ENCODE results near the gene KCNT2. TPM values are rescaled to one million over a fixed set of nuclear protein-coding genes. Genes with fewer than 3 reads are reported as not detected.

Gene KCNT2
- total and polyA plus RNA-seq, 4 experiments from 2014 or later = not detected

DNA sequence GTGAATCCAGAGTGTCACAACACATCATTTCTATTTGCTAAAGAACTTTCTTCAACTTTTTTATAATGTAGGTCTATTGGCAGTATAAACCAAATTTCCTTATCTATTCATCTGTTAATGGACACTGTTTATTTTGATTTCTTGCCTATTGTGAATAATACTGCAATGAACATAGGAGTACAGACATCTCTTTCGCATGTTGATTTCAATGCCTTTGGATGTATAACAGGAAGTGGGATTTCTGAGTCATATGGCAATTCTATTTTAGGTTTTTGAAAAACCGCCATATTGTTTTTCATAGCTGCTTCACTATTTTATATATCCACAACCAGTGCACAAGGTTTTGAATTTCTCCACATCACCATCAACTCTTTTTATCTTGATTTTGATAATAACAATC lies 198.7 kb downstream of the KCNT2 start:
- no peak for DNase-seq
- Histone ChIP-seq H3K27me3 (ENCODE audit: insufficient read depth, low read length) (no peaks in the 10 kb centered on the region), H3K4me1 (ENCODE audit: insufficient read depth, low read length) (no peaks in the 10 kb centered on the region), H3K36me3 (ENCODE audit: insufficient read depth, low read length) (no peaks in the 10 kb centered on the region), H3K4me3 (ENCODE audit: low read length in 2 of 2) (no peak overlapping the region), H3K27ac (ENCODE audit: low read depth, low read length) (no peak overlapping the region), H3K9me3 (ENCODE audit: control insufficient read depth in 1 of 2, low read length in 2 of 2) (no peaks in the 10 kb centered on the region)
- peaks cover 0 to 3% (median under 1%) of the 10 kb centered on the region in 8 donors for H3K9me3 Mint-ChIP-seq
- H3K4me1 Mint-ChIP-seq = no peaks in the 10 kb centered on the region
- H3K36me3 Mint-ChIP-seq = no peaks in the 10 kb centered on the region
- H3K27ac Mint-ChIP-seq = no peak overlapping the region
- CTCF ChIA-PET (ENCODE audit: partially characterized antibody) = no interaction called here
- intact Hi-C loops (cut with micrococcal nuclease) = no loop called here
- H3K4me3 Mint-ChIP-seq = no peak overlapping the region
- POLR2A ChIA-PET (ENCODE audit: partially characterized antibody) = no interaction called here
- peaks cover 0 to 1% of the 10 kb centered on the region in 2 donors for H3K27me3 Mint-ChIP-seq

DNA sequence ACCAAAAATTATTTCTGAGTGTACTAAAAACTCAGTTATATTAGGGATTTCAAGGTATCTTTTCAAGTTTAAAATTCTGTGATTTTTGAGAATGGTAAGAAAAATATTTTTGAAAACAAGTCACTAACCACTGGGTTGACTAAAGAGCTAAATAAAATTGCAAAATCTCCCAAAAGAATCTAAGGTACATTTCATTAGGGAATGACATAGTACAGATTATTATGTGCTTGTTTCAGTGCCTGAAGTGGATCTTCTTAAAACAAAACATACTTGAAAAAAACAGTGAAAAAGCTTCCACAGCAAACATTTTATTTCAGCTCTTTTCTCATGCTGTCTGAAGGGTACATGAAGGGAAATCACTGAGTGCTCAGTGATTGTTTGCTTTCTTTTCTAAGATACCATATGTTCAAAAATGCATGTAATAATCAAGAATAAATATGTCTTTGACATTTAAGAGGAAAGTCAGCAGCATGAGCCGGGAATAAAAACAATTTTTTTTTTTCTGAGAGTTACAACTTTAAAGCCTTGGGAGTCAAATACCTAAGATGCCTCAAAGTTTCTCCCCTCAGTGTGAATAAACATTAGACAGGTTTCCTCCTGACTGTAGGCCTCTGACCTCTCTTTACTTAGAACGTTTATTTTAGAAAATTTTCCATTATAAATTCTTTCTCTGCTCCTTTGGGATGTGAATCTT lies 200.7 kb downstream of the KCNT2 start:
- H3K36me3 Mint-ChIP-seq = no peaks in the 10 kb centered on the region
- no peak for DNase-seq
- H3K9me3 Mint-ChIP-seq = peaks cover 0 to 3% (median under 1%) of the 10 kb centered on the region in 8 donors
- ChIA-PET CTCF (ENCODE audit: partially characterized antibody) (no interaction called here), POLR2A (ENCODE audit: partially characterized antibody) (no interaction called here)
- H3K27ac Mint-ChIP-seq = peak overlapping the region in 1 of 7 donors; percentile 15
- peaks cover 0 to 1% of the 10 kb centered on the region in 2 donors for H3K27me3 Mint-ChIP-seq
- H3K4me1 Mint-ChIP-seq = no peaks in the 10 kb centered on the region
- H3K27ac ChIP-seq (ENCODE audit: low read depth, low read length) = no peak overlapping the region
- no peaks in the 10 kb centered on the region for H3K9me3 ChIP-seq (ENCODE audit: control insufficient read depth in 1 of 2, low read length in 2 of 2)
- H3K4me3 Mint-ChIP-seq = no peak overlapping the region
- H3K4me3 ChIP-seq (ENCODE audit: low read length in 2 of 2) = no peak overlapping the region
- H3K27me3 ChIP-seq (ENCODE audit: insufficient read depth, low read length) = no peaks in the 10 kb centered on the region
- intact Hi-C loops (cut with micrococcal nuclease) = no loop called here
- no peaks in the 10 kb centered on the region for H3K4me1 ChIP-seq (ENCODE audit: insufficient read depth, low read length)
- H3K36me3 ChIP-seq (ENCODE audit: insufficient read depth, low read length) = no peaks in the 10 kb centered on the region

DNA sequence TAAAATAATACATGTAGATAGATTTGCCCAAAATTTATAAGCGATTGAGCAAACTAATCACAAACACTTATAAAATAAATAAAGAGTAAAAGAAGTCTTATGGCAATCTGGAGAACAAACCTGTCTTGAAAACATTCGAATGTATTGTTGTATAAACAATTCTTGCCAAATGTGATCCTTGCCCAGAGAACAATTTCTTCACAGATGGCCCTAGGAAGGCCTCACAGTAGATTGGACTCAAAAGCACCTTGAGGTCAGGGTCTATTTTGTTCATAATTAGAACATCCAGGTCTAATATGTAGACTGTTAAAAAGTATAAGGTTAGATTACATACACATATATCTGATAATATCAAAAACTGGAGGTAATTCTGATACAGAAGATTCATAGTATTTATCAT lies 202.4 kb downstream of the KCNT2 start:
- Histone ChIP-seq H3K27me3 (ENCODE audit: insufficient read depth, low read length) (no peaks in the 10 kb centered on the region), H3K4me3 (ENCODE audit: low read length in 2 of 2) (no peak overlapping the region), H3K27ac (ENCODE audit: low read depth, low read length) (no peak overlapping the region), H3K36me3 (ENCODE audit: insufficient read depth, low read length) (no peaks in the 10 kb centered on the region), H3K9me3 (ENCODE audit: control insufficient read depth in 1 of 2, low read length in 2 of 2) (no peaks in the 10 kb centered on the region), H3K4me1 (ENCODE audit: insufficient read depth, low read length) (no peaks in the 10 kb centered on the region)
- ChIA-PET CTCF (ENCODE audit: partially characterized antibody) (no interaction called here), POLR2A (ENCODE audit: partially characterized antibody) (no interaction called here)
- Mint-ChIP-seq H3K4me3 (no peak overlapping the region), H3K9me3 (peaks cover 0 to 2% (median 0%) of the 10 kb centered on the region in 8 donors), H3K27me3 (peaks cover 0 to 1% of the 10 kb centered on the region in 2 donors), H3K27ac (no peak overlapping the region), H3K4me1 (no peaks in the 10 kb centered on the region), H3K36me3 (no peaks in the 10 kb centered on the region)
- no peak for DNase-seq
- intact Hi-C loops (cut with micrococcal nuclease) = no loop called here

DNA sequence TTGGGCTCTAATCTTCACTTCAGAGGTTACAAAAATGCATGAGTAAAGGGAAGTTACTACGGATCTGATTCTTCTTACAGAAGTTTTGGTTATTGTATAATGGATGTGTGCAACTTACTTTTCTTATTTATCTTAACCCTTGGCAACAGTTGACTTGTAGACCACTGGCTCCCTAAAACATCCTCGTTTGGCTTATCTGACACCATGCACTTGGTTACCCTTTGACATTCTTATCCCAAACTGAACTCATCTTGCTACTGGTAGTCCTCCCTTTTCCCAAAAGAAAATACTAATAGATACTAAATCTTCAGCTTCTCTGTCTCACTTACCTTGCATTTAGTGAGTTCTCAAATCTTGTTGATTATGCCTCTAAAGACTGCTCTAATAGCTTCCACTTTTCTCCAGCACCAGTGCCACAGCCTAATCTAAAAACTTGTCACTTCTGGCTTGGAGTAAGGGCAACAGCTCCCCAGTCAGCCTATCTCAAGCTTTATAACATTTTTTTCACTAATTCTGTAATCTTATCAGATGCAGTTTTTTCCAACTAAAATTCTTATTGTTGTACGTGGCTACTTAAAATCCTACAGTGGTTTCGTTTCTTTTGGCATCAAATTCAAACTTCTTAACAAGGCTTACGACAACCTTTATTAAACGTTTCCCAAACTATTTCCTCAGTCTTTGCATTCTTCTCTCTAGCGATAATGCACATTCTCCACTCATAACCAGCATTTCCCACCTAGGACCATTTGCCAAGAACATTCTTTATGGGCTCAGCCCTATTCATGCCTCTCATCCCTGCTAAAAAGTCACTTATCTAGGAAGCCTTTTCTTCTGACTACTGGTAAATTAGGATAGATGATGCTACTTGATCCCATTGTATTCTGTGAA lies 204.2 kb downstream of the KCNT2 start:
- H3K9me3 Mint-ChIP-seq = no peaks in the 10 kb centered on the region
- H3K27ac Mint-ChIP-seq = no peak overlapping the region
- intact Hi-C loops (cut with micrococcal nuclease) = no loop called here
- H3K9me3 ChIP-seq (ENCODE audit: control insufficient read depth in 1 of 2, low read length in 2 of 2) = no peaks in the 10 kb centered on the region
- no peaks in the 10 kb centered on the region for H3K4me1 ChIP-seq (ENCODE audit: insufficient read depth, low read length)
- no peak overlapping the region for H3K4me3 ChIP-seq (ENCODE audit: low read length in 2 of 2)
- ChIA-PET POLR2A (ENCODE audit: partially characterized antibody) (no interaction called here), CTCF (ENCODE audit: partially characterized antibody) (no interaction called here)
- H3K27me3 ChIP-seq (ENCODE audit: insufficient read depth, low read length) = no peaks in the 10 kb centered on the region
- no peaks in the 10 kb centered on the region for H3K36me3 ChIP-seq (ENCODE audit: insufficient read depth, low read length)
- H3K36me3 Mint-ChIP-seq = no peaks in the 10 kb centered on the region
- no peak overlapping the region for H3K4me3 Mint-ChIP-seq
- no peak overlapping the region for H3K27ac ChIP-seq (ENCODE audit: low read depth, low read length)
- H3K4me1 Mint-ChIP-seq = no peaks in the 10 kb centered on the region
- no peaks in the 10 kb centered on the region for H3K27me3 Mint-ChIP-seq
- DNase-seq = no peak

DNA sequence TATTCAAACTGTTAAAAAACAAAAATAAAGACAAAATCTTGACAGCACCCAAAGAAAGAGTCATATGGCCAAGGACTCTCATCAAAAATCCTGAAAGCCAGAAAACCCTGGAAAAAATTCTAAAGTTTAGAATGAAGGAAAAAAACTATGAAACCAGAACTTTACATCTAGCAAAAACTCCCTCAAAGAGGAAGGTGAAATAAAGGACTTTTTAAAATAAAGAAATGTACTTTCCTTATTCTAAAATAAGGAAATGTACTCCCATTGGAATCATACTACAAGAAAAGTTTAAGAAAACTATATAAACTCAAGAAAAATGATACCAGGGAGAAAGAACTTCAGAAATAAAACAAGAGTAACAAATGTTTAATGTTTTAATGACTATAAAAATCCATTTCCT lies 206.3 kb downstream of the KCNT2 start:
- Histone ChIP-seq H3K36me3 (ENCODE audit: insufficient read depth, low read length) (no peaks in the 10 kb centered on the region), H3K4me3 (ENCODE audit: low read length in 2 of 2) (no peak overlapping the region), H3K9me3 (ENCODE audit: control insufficient read depth in 1 of 2, low read length in 2 of 2) (no peaks in the 10 kb centered on the region), H3K4me1 (ENCODE audit: insufficient read depth, low read length) (no peaks in the 10 kb centered on the region), H3K27me3 (ENCODE audit: insufficient read depth, low read length) (no peaks in the 10 kb centered on the region), H3K27ac (ENCODE audit: low read depth, low read length) (no peak overlapping the region)
- no peaks in the 10 kb centered on the region for H3K4me1 Mint-ChIP-seq
- DNase-seq = no peak
- POLR2A ChIA-PET (ENCODE audit: partially characterized antibody) = no interaction called here
- intact Hi-C loops (cut with micrococcal nuclease) = no loop called here
- CTCF ChIA-PET (ENCODE audit: partially characterized antibody) = no interaction called here
- no peak overlapping the region for H3K4me3 Mint-ChIP-seq
- no peaks in the 10 kb centered on the region for H3K27me3 Mint-ChIP-seq
- H3K27ac Mint-ChIP-seq = no peak overlapping the region
- H3K9me3 Mint-ChIP-seq = no peaks in the 10 kb centered on the region
- H3K36me3 Mint-ChIP-seq = no peaks in the 10 kb centered on the region

DNA sequence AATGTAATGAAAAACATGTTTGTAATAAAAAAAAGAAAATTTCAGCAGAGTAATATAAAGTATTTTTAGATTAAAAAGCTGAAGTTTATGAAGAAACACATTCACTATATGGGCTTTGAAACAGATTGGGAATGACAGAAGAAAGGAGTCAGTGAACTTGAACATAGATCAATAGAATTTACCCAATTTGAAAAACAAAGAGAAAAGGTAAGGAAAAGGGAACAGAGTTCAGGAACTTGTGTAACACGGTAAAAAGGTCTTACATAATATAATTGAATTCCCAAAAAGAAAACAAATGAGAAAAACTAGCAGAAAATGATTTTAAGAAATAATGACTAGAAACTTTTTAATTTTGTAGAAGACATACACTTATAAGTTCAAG lies 206.8 kb downstream of the KCNT2 start:
- intact Hi-C loops (cut with micrococcal nuclease) = no loop called here
- no peak overlapping the region for H3K27ac Mint-ChIP-seq
- H3K4me3 ChIP-seq (ENCODE audit: low read length in 2 of 2) = no peak overlapping the region
- no peaks in the 10 kb centered on the region for H3K9me3 ChIP-seq (ENCODE audit: control insufficient read depth in 1 of 2, low read length in 2 of 2)
- H3K36me3 ChIP-seq (ENCODE audit: insufficient read depth, low read length) = no peaks in the 10 kb centered on the region
- ChIA-PET POLR2A (ENCODE audit: partially characterized antibody) (no interaction called here), CTCF (ENCODE audit: partially characterized antibody) (no interaction called here)
- no peak for DNase-seq
- H3K4me3 Mint-ChIP-seq = no peak overlapping the region
- no peaks in the 10 kb centered on the region for H3K9me3 Mint-ChIP-seq
- H3K27me3 Mint-ChIP-seq = no peaks in the 10 kb centered on the region
- H3K36me3 Mint-ChIP-seq = no peaks in the 10 kb centered on the region
- no peaks in the 10 kb centered on the region for H3K4me1 Mint-ChIP-seq
- H3K4me1 ChIP-seq (ENCODE audit: insufficient read depth, low read length) = no peaks in the 10 kb centered on the region
- H3K27me3 ChIP-seq (ENCODE audit: insufficient read depth, low read length) = no peaks in the 10 kb centered on the region
- H3K27ac ChIP-seq (ENCODE audit: low read depth, low read length) = no peak overlapping the region

DNA sequence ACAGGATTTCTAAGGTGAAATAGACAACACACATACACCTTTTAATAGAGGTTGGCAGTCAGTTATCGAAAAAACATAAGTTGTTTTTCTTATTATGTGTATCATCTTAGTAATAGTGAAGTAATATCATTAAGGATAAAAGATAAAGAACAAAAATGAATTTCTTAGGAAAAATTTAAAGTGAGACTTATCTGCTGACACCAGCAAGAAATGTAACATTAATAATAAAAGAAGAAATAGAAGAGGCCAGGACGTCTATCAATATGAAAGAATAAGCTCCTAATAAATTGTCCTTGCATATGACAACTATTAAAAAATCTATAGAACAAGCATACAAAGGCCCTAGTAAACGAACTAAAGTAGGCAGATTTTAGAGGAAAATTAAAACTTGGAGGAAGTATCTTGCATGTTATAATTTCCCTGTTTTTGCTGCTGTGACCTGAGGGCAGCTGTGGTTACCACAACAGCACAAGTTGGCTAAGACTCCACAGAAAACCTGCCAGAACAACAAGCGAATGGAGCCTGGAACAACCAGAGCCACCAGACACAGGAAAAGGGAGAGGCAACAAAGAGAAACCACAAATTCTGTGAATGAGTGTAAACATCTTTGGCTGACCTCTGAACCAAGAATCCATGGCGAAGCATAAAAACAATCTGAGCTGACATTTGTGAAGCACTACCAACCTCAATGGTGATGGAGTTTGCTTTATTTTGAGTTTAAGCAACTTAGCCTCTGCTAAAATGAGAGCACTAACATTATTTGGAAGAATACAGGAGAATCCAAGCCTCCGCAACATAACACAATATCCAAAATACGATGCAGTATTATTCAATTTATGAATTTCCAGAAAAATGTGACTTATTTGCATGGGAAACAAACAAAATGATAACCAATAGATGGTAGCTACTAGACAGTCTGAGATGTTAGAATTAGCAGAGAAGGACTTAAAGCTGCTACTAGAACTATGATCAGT lies 207.5 kb downstream of the KCNT2 start:
- Mint-ChIP-seq H3K4me1 (no peaks in the 10 kb centered on the region), H3K27ac (no peak overlapping the region), H3K4me3 (no peak overlapping the region), H3K9me3 (peaks cover 0 to 3% (median 0%) of the 10 kb centered on the region in 8 donors), H3K36me3 (no peaks in the 10 kb centered on the region), H3K27me3 (no peaks in the 10 kb centered on the region)
- H3K27ac ChIP-seq (ENCODE audit: low read depth, low read length) = no peak overlapping the region
- H3K36me3 ChIP-seq (ENCODE audit: insufficient read depth, low read length) = no peaks in the 10 kb centered on the region
- POLR2A ChIA-PET (ENCODE audit: partially characterized antibody) = no interaction called here
- CTCF ChIA-PET (ENCODE audit: partially characterized antibody) = no interaction called here
- no peaks in the 10 kb centered on the region for H3K4me1 ChIP-seq (ENCODE audit: insufficient read depth, low read length)
- intact Hi-C loops (cut with micrococcal nuclease) = no loop called here
- no peak for DNase-seq
- H3K9me3 ChIP-seq (ENCODE audit: control insufficient read depth in 1 of 2, low read length in 2 of 2) = no peaks in the 10 kb centered on the region
- no peak overlapping the region for H3K4me3 ChIP-seq (ENCODE audit: low read length in 2 of 2)
- H3K27me3 ChIP-seq (ENCODE audit: insufficient read depth, low read length) = no peaks in the 10 kb centered on the region

Data from CD4-positive, alpha-beta memory T cell (primary cell).